Liver (tissue), 9 donors: ENCODE data around the gene GAL. TPM values are rescaled to one million over a fixed set of nuclear protein-coding genes. Genes with fewer than 3 reads are reported as not detected.

ENCODE experiments used
- DNase-seq: peaks from one replicate; pipeline ENCODE4 v3.0.0-alpha.2; 2017; ENCODE audit warnings: low spot score
- H3K27ac ChIP-seq, 2 donors: one replicate each; pipeline ENCODE4 v1.7.0; 2013; ENCODE audit warnings: inconsistent platforms in 2 of 2, low read length in 2 of 2, control low read depth in 1 of 2, low read depth in 1 of 2, mild to moderate bottlenecking in 1 of 2
- H3K27me3 ChIP-seq, 4 donors: one replicate each; pipeline versions ENCODE4 v1.6.1 to v1.7.0; 2013; ENCODE audit warnings: low read length in 3 of 4, inconsistent platforms in 1 of 4, mild to moderate bottlenecking in 1 of 4, moderate library complexity in 1 of 4; ENCODE audit not compliant: control insufficient read depth in 4 of 4, insufficient read depth in 4 of 4
- H3K36me3 ChIP-seq, 4 donors: one replicate each; pipeline versions ENCODE4 v1.6.1 to v1.7.0; 2013; ENCODE audit warnings: low read length in 3 of 4, mild to moderate bottlenecking in 3 of 4, low read depth in 1 of 4, moderate library complexity in 1 of 4; ENCODE audit not compliant: control insufficient read depth in 4 of 4, insufficient read depth in 3 of 4
- H3K4me1 ChIP-seq, 4 donors: one replicate each; pipeline versions ENCODE4 v1.6.1 to v1.7.0; 2013; ENCODE audit warnings: low read length in 3 of 4, mild to moderate bottlenecking in 3 of 4, moderate library complexity in 1 of 4; ENCODE audit not compliant: control insufficient read depth in 4 of 4, insufficient read depth in 4 of 4
- H3K4me3 ChIP-seq, 3 donors: one replicate each; pipeline versions ENCODE4 v1.6.1 to v1.7.0; 2013; ENCODE audit warnings: low read length in 3 of 3, control low read depth in 1 of 3, low read depth in 1 of 3, mild to moderate bottlenecking in 1 of 3
- H3K9ac ChIP-seq, 2 donors: one replicate each; pipeline ENCODE4 v1.7.0; 2013; ENCODE audit warnings: low read length in 2 of 2, mild to moderate bottlenecking in 2 of 2, moderate library complexity in 2 of 2, control low read depth in 1 of 2, low read depth in 1 of 2
- H3K9me3 ChIP-seq, 4 donors: one replicate each; pipeline versions ENCODE4 v1.6.1 to v1.7.0; 2013; ENCODE audit warnings: low read length in 3 of 4; ENCODE audit not compliant: control insufficient read depth in 4 of 4
- EGR1 ChIP-seq, 2 donors: IDR thresholded peaks; 2 replicates each; pipeline ENCODE4 v1.6.1; 2016 to 2018; ENCODE audit warnings: antibody characterized with exemption in 2 of 2, low read depth in 2 of 2
- FOXA1 ChIP-seq: IDR thresholded peaks from 2 replicates; pipeline ENCODE4 v1.6.1; 2016; ENCODE audit warnings: antibody characterized with exemption
- FOXA2 ChIP-seq: IDR thresholded peaks from 2 replicates; pipeline ENCODE4 v1.6.1; 2016; ENCODE audit warnings: antibody characterized with exemption
- GABPA ChIP-seq, 2 donors: IDR thresholded peaks in 1 of 2; conservative IDR thresholded peaks in 1 of 2; 2 replicates each; pipeline ENCODE4 v1.6.1; 2016; ENCODE audit warnings: antibody characterized with exemption in 2 of 2, mild to moderate bottlenecking in 1 of 2, moderate library complexity in 1 of 2
- HNF4A ChIP-seq, 2 donors: conservative IDR thresholded peaks; 2 replicates each; pipeline ENCODE4 v1.6.1; 2016; ENCODE audit warnings: antibody characterized with exemption in 2 of 2, mild to moderate bottlenecking in 2 of 2
- HNF4G ChIP-seq: IDR thresholded peaks from 2 replicates; pipeline ENCODE4 v1.6.1; 2016; ENCODE audit warnings: antibody characterized with exemption
- JUND ChIP-seq, 2 donors: IDR thresholded peaks; 2 replicates each; pipeline ENCODE4 v1.6.1; 2016; ENCODE audit warnings: antibody characterized with exemption in 2 of 2
- NR2F2 ChIP-seq: IDR thresholded peaks from 2 replicates; pipeline ENCODE4 v1.6.1; 2016; ENCODE audit warnings: antibody characterized with exemption
- RAD21 ChIP-seq, 2 donors: IDR thresholded peaks; 2 replicates each; pipeline ENCODE4 v1.6.1; 2016; ENCODE audit warnings: antibody characterized with exemption in 2 of 2, mild to moderate bottlenecking in 2 of 2
- RXRA ChIP-seq, 2 donors: IDR thresholded peaks; 2 replicates each; pipeline ENCODE4 v1.6.1; 2017 to 2018; ENCODE audit warnings: antibody characterized with exemption in 2 of 2, mild to moderate bottlenecking in 1 of 2
- SP1 ChIP-seq: IDR thresholded peaks from 2 replicates; pipeline ENCODE4 v1.6.1; 2018; ENCODE audit warnings: antibody characterized with exemption, mild to moderate bottlenecking
- TAF1 ChIP-seq: conservative IDR thresholded peaks from 2 replicates; pipeline ENCODE4 v1.6.1; 2016; ENCODE audit warnings: antibody characterized with exemption, mild to moderate bottlenecking
- WGBS: extraction: QIAGEN DNeasy Blood & Tissue Kit; methylation state at CpG from one replicate; pipeline ENCODE4 v1.1.7; 2013; 5-methylcytosine and 5-hydroxymethylcytosine counted together
- polyA plus RNA-seq, 2 donors: library from polyadenylated mRNA; stranded (reverse) in 1 of 2; unstranded in 1 of 2; fragments of 200-250 nt in 1 of 2; fragments of >200 nt in 1 of 2; fragmentation: Nextera tagmentation in 1 of 2; extraction: Ambion mirVana in 1 of 2; gene quantifications; one replicate each; pipeline versions ENCODE4 v1.2.1 to v1.2.3, GENCODE V29; 2013 to 2015
- total RNA-seq, 2 donors: library from RNA; depleted of rRNA; stranded (reverse); fragments of >200 nt; gene quantifications; one replicate each; pipeline ENCODE4 v1.2.3, GENCODE V29; 2014
- TF ChIP-seq, protein P1 (sequence below): fragments of 150-350 bp; IDR thresholded peaks from 2 replicates; pipeline ENCODE4 v1.5.1; 2017; ENCODE audit warnings: improper control_type of control experiment, low read depth, low read length; ENCODE audit not compliant: missing input control
- TF ChIP-seq, protein P2 (sequence below): IDR thresholded peaks from 2 replicates; pipeline ENCODE4 v1.6.1; 2016; ENCODE audit warnings: antibody characterized with exemption
- TF ChIP-seq, protein P3 (sequence below): IDR thresholded peaks from 2 replicates; pipeline ENCODE4 v1.6.1; 2016; ENCODE audit warnings: antibody characterized with exemption
- donor health status: healthy.
- donor health status: healthy.
- donor health status: healthy.
- donor health status: healthy.
- donor health status: healthy.

The GAL gene
- total and polyA plus RNA-seq, 4 donors: 0.47 TPM; not detected in 3

DNA sequence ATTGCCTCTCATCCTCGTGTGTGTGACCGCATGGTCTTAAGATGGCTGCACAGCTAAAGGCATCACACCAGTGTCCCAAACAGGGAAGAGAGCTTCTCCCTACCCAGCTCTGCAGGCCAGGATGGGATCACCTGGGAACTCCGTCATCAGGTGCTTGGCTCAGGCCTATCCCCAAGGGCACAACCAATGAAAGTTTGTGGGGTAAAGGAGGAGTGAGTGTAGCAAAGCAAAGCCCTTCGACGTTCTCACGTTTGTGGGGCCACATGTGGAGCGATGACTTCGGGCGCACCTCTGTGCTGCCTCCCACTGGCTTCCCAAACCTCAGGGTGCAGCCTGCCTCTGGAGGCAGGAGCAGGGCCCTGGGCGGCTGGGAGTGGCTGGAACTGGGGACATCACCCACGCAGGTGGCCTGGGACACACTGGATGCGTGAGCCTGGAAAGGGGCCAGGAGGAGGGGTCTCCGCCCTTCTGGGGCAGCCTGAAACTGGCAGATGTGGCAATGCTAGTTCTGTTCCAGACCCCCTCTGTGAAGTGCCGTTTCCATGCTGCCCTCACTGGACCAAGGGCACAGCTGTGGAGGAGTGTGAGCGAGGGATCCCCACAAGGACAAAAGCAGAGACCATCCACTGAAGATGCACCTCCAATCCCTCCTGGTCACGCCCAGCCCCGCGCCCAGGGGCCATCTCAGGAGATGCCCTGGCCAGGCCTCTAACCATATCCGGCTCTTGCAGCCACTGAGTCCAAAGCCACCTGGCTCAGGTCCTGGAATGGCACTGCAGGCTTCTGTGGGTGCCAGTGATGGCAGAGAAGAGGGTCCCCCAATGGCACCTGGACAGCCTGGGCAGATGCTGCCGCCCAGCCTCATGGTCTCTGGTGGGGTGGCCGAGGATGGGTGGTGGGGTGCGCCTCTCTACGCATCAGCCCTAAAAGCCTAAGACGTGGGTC is 30.6 kb upstream of the GAL start:
- Histone ChIP-seq H3K27me3 (no peaks in the 10 kb centered on the region), H3K27ac (no peak overlapping the region), H3K36me3 (no peaks in the 10 kb centered on the region), H3K4me1 (no peaks in the 10 kb centered on the region), H3K4me3 (no peak overlapping the region), H3K9ac (no peak overlapping the region), H3K9me3 (peaks cover 0 to 8% (median 4%) of the 10 kb centered on the region in 4 donors)
- TF ChIP-seq GABPA (IDR thresholded peaks at IDR 0.05 in 1 of 2, conservative IDR thresholded peaks at IDR 0.05 in 1 of 2) (no peak), HNF4G (no peak)
- WGBS: 84% methylated on average over 24 of the region's 24 CpGs
- DNase-seq: no peak

DNA sequence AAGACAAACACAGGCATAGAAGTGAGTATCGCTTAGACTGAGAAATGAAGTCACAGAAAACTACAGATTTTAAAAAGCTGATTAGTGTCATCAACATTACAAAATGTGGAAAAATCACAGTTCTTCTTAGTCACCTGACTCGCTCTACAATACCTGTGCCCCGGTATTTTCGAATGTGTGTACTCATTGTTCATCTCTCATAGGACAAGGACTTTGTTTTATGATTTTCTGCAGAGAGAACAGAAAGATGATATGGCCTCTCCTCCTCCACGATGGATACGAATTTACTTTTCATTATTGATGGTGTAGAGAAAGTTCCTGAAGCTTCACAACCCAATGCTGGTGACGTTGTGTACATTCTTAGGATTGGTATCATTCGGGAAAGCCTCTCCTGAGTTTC is 29.4 kb upstream of the GAL start:
- no peak for DNase-seq
- no peak for TF ChIP-seq FOXA1
- TF ChIP-seq, protein P1, sequence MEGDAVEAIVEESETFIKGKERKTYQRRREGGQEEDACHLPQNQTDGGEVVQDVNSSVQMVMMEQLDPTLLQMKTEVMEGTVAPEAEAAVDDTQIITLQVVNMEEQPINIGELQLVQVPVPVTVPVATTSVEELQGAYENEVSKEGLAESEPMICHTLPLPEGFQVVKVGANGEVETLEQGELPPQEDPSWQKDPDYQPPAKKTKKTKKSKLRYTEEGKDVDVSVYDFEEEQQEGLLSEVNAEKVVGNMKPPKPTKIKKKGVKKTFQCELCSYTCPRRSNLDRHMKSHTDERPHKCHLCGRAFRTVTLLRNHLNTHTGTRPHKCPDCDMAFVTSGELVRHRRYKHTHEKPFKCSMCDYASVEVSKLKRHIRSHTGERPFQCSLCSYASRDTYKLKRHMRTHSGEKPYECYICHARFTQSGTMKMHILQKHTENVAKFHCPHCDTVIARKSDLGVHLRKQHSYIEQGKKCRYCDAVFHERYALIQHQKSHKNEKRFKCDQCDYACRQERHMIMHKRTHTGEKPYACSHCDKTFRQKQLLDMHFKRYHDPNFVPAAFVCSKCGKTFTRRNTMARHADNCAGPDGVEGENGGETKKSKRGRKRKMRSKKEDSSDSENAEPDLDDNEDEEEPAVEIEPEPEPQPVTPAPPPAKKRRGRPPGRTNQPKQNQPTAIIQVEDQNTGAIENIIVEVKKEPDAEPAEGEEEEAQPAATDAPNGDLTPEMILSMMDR: no peak
- no peak for TF ChIP-seq FOXA2
- no peak overlapping the region for H3K4me3 ChIP-seq
- H3K27me3 ChIP-seq: no peaks in the 10 kb centered on the region
- WGBS: 90% methylated on average over 8 of the region's 8 CpGs
- H3K4me1 ChIP-seq: no peaks in the 10 kb centered on the region
- no peaks in the 10 kb centered on the region for H3K36me3 ChIP-seq
- H3K9me3 ChIP-seq: peaks cover 0 to 8% (median 4%) of the 10 kb centered on the region in 4 donors
- no peak overlapping the region for H3K27ac ChIP-seq
- no peak overlapping the region for H3K9ac ChIP-seq

DNA sequence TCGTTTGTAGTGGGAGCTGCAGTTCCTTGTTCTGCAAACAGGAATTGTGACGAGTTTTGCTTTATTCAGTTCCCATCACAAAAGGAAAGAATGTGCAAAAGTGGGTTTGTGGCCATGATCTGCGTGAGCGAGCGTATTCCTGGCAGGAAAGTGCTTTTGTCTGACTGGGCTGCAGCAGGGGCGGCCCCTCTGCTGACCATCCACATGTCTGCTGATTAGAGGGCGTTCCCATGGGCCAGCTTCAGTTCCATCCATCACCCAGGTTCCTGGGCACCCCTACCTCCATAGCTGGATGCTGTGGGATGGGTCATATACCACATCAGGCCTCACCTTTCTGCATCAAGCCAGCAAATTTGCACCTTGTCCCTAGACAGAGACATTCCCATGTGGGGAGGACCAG is 28.9 kb upstream of the GAL start:
- H3K9ac ChIP-seq: no peak overlapping the region
- TF ChIP-seq GABPA (IDR thresholded peaks at IDR 0.05 in 1 of 2, conservative IDR thresholded peaks at IDR 0.05 in 1 of 2) (no peak), HNF4G (no peak), RAD21 (IDR thresholded peaks at IDR 0.05) (no peak), RXRA (IDR thresholded peaks at IDR 0.05) (no peak), SP1 (no peak), HNF4A (conservative IDR thresholded peaks at IDR 0.05) (no peak), TAF1 (no peak), EGR1 (IDR thresholded peaks at IDR 0.05; ENCODE audit: low read depth in 2 of 2) (no peak), JUND (IDR thresholded peaks at IDR 0.05) (no peak), NR2F2 (no peak), FOXA1 (no peak)
- TF ChIP-seq, protein P2, sequence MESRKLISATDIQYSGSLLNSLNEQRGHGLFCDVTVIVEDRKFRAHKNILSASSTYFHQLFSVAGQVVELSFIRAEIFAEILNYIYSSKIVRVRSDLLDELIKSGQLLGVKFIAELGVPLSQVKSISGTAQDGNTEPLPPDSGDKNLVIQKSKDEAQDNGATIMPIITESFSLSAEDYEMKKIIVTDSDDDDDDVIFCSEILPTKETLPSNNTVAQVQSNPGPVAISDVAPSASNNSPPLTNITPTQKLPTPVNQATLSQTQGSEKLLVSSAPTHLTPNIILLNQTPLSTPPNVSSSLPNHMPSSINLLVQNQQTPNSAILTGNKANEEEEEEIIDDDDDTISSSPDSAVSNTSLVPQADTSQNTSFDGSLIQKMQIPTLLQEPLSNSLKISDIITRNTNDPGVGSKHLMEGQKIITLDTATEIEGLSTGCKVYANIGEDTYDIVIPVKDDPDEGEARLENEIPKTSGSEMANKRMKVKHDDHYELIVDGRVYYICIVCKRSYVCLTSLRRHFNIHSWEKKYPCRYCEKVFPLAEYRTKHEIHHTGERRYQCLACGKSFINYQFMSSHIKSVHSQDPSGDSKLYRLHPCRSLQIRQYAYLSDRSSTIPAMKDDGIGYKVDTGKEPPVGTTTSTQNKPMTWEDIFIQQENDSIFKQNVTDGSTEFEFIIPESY: no peak
- TF ChIP-seq, protein P3, sequence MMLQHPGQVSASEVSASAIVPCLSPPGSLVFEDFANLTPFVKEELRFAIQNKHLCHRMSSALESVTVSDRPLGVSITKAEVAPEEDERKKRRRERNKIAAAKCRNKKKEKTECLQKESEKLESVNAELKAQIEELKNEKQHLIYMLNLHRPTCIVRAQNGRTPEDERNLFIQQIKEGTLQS: no peak
- TF ChIP-seq, protein P1: no peak
- peaks cover 0 to 8% (median 4%) of the 10 kb centered on the region in 4 donors for H3K9me3 ChIP-seq
- H3K27ac ChIP-seq: no peak overlapping the region
- DNase-seq: no peak
- no peaks in the 10 kb centered on the region for H3K36me3 ChIP-seq
- 76% methylated on average over 7 of the region's 7 CpGs for WGBS
- H3K4me1 ChIP-seq: no peaks in the 10 kb centered on the region
- H3K4me3 ChIP-seq: no peak overlapping the region
- no peaks in the 10 kb centered on the region for H3K27me3 ChIP-seq
